CD14-positive monocyte (primary cell): ENCODE results near the gene CFL1. TPM values are rescaled to one million over a fixed set of nuclear protein-coding genes. Genes with fewer than 3 reads are reported as not detected.

ENCODE experiments used
- DNase-seq, 3 donors: peaks; one replicate each; pipeline ENCODE4 v3.0.0-alpha.2; 2011 to 2022
- H2AFZ ChIP-seq: 2 replicates; pipeline ENCODE4 v1.6.0; 2012; ENCODE audit warnings: mild to moderate bottlenecking, low read depth, low read length, inconsistent platforms; ENCODE audit not compliant: insufficient read depth, poor library complexity, severe bottlenecking
- H3K27ac ChIP-seq, 2 donors: 1 replicate in 1 of 2; 2 replicates in 1 of 2; pipeline ENCODE4 v1.5.1; 2012 to 2013; ENCODE audit warnings: low read length in 2 of 2, control low read depth in 1 of 2, inconsistent platforms in 1 of 2, low read depth in 1 of 2, mild to moderate bottlenecking in 1 of 2
- H3K27me3 ChIP-seq, 2 donors: one replicate each; pipeline versions ENCODE4 v1.6.0 to v1.6.1; 2011 to 2013; ENCODE audit warnings: low read length in 2 of 2; ENCODE audit not compliant: control insufficient read depth in 2 of 2, insufficient read depth in 2 of 2
- H3K36me3 ChIP-seq, 2 donors: replicated peaks in 1 of 2; 1 replicate in 1 of 2; 2 replicates in 1 of 2; pipeline versions ENCODE4 v1.5.1 to v1.6.1; 2012 to 2013; ENCODE audit warnings: low read length in 2 of 2, control low read depth in 1 of 2, inconsistent platforms in 1 of 2, mild to moderate bottlenecking in 1 of 2; ENCODE audit not compliant: insufficient read depth in 2 of 2, control insufficient read depth in 1 of 2
- H3K4me1 ChIP-seq, 2 donors: 1 replicate in 1 of 2; 2 replicates in 1 of 2; pipeline versions ENCODE4 v1.5.1 to v1.6.1; 2012 to 2013; ENCODE audit warnings: low read length in 2 of 2, control low read depth in 1 of 2, inconsistent platforms in 1 of 2, mild to moderate bottlenecking in 1 of 2, moderate library complexity in 1 of 2; ENCODE audit not compliant: insufficient read depth in 2 of 2, control insufficient read depth in 1 of 2
- H3K4me2 ChIP-seq: replicated peaks from 2 replicates; pipeline ENCODE3; 2012; ENCODE audit warnings: low read length, moderate library complexity, mild to moderate bottlenecking; ENCODE audit not compliant: poor library complexity, severe bottlenecking; ENCODE audit errors: extremely low read depth
- H3K4me3 ChIP-seq, 3 experiments: fragments of 200-600 bp in 1 of 3; sonication (generic) in 1 of 3; replicated peaks in 1 of 3; 1 replicate in 2 of 3; 2 replicates in 1 of 3; pipeline ENCODE4 v1.5.1; 2011 to 2013; ENCODE audit warnings: low read length in 3 of 3, mild to moderate bottlenecking in 3 of 3, control low read depth in 2 of 3, low read depth in 2 of 3, inconsistent platforms in 1 of 3, moderate library complexity in 1 of 3
- H3K79me2 ChIP-seq: 2 replicates; pipeline ENCODE4 v1.6.0; 2012; ENCODE audit warnings: mild to moderate bottlenecking, control low read depth, inconsistent platforms, low read length, moderate library complexity; ENCODE audit not compliant: insufficient read depth
- H3K9ac ChIP-seq: 2 replicates; pipeline ENCODE4 v1.6.0; 2017; ENCODE audit warnings: low read length, mild to moderate bottlenecking; ENCODE audit not compliant: insufficient read depth, poor library complexity, severe bottlenecking
- H3K9me3 ChIP-seq, 2 donors: replicated peaks in 1 of 2; 1 replicate in 1 of 2; 2 replicates in 1 of 2; pipeline versions ENCODE4 v1.5.1 to v1.6.1; 2012 to 2013; ENCODE audit warnings: low read length in 2 of 2, control low read depth in 1 of 2; ENCODE audit not compliant: control insufficient read depth in 1 of 2, insufficient read depth in 1 of 2
- H4K20me1 ChIP-seq: 2 replicates; pipeline ENCODE4 v1.6.0; 2012; ENCODE audit warnings: mild to moderate bottlenecking, low read length, control low read depth, moderate library complexity; ENCODE audit not compliant: insufficient read depth
- H3K27ac Mint-ChIP-seq, 7 donors: one replicate each; pipeline ENCODE4 v1.8.0; 2020; ENCODE audit warnings: mild to moderate bottlenecking in 7 of 7, mixed read lengths in 7 of 7, moderate library complexity in 6 of 7, inconsistent platforms in 2 of 7
- H3K27me3 Mint-ChIP-seq, 3 donors: one replicate each; pipeline ENCODE4 v1.8.0; 2021 to 2022; ENCODE audit warnings: low read depth in 3 of 3, mild to moderate bottlenecking in 3 of 3, mixed read lengths in 3 of 3, moderate library complexity in 3 of 3, inconsistent platforms in 1 of 3
- H3K36me3 Mint-ChIP-seq, 2 donors: one replicate each; pipeline ENCODE4 v1.8.0; 2020; ENCODE audit warnings: mixed read lengths in 2 of 2, inconsistent platforms in 1 of 2, mild to moderate bottlenecking in 1 of 2
- H3K4me1 Mint-ChIP-seq: one replicate; pipeline ENCODE4 v1.8.0; 2020; ENCODE audit warnings: mild to moderate bottlenecking, mixed read lengths
- H3K4me3 Mint-ChIP-seq, 2 donors: one replicate each; pipeline ENCODE4 v1.8.0; 2020; ENCODE audit warnings: mild to moderate bottlenecking in 2 of 2, mixed read lengths in 2 of 2, moderate library complexity in 1 of 2
- H3K9me3 Mint-ChIP-seq, 7 donors: one replicate each; pipeline ENCODE4 v1.8.0; 2020 to 2022; ENCODE audit warnings: mixed read lengths in 7 of 7, mild to moderate bottlenecking in 6 of 7, moderate library complexity in 6 of 7, inconsistent platforms in 2 of 7
- CTCF ChIP-seq: fragments of 200-600 bp; IDR thresholded peaks from one replicate; pipeline ENCODE4 v1.8.0; 2022; ENCODE audit warnings: antibody characterized with exemption, mild to moderate bottlenecking
- WGBS: methylation state at CpG from one replicate; pipeline ENCODE4 v1.1.5; 2013; ENCODE audit warnings: missing lambda C conversion rate; ENCODE audit not compliant: insufficient coverage; 5-methylcytosine and 5-hydroxymethylcytosine counted together
- intact Hi-C, 2 donors: fragments of 100-400 bp; cut with micrococcal nuclease; formaldehyde crosslinking; loops; one replicate each; pipeline versions ENCODE4 v1.15.0 to v1.15.1; 2023
- polyA plus RNA-seq, 3 donors: library from polyadenylated mRNA; depleted of rRNA in 1 of 3; unstranded in 2 of 3; stranded (reverse) in 1 of 3; fragments of 300-500 nt in 2 of 3; fragments of >200 nt in 1 of 3; fragmentation: Illumina TruSeq in 2 of 3; gene quantifications; 1 replicate in 2 of 3; 2 replicates in 1 of 3; pipeline ENCODE4 v1.2.3, GENCODE V29; 2012 to 2021

The CFL1 gene
- polyA plus RNA-seq, 3 donors: 1,281 to 2,233 (median 1,889) TPM

GRCh38 chr11:65888163-65888814, 30.3 kb upstream of the CFL1 start, which contains the start of gene FIBP:
Gene FIBP (minus strand): TSS chr11:65888471. CDS start chr11:65888418, 53 bp downstream.
- peak within 1 kb of the TSS; percentile 84 for H2AFZ ChIP-seq
- no peaks in the 10 kb centered on the region for H3K9me3 ChIP-seq
- WGBS: 0% methylated on average over 49 of the region's 57 CpGs
- H3K79me2 ChIP-seq: peaks cover 50% of the 10 kb centered on the region
- H3K27ac ChIP-seq: peak within 1 kb of the TSS; percentile 88 to 95
- peak; percentile 95 for TF ChIP-seq CTCF
- no peaks in the 10 kb centered on the region for H3K27me3 ChIP-seq
- peak within 1 kb of the TSS; percentile 95 to 99 for H3K4me3 Mint-ChIP-seq
- peak within 1 kb of the TSS; percentile 65 for H3K9ac ChIP-seq
- H3K4me1 ChIP-seq: peaks cover 57 to 81% of the 10 kb centered on the region in 2 donors
- peak within 1 kb of the TSS; percentile 93 for H3K4me2 ChIP-seq
- H4K20me1 ChIP-seq: peaks cover 23% of the 10 kb centered on the region
- peak; percentile 95 to 97 (median 97) for DNase-seq
- peaks cover 38 to 46% of the 10 kb centered on the region in 2 donors for H3K36me3 Mint-ChIP-seq
- peaks cover 0 to 7% (median 0%) of the 10 kb centered on the region in 3 donors for H3K27me3 Mint-ChIP-seq
- peak within 1 kb of the TSS; percentile 63 to 82 (median 69) for H3K4me3 ChIP-seq
- H3K4me1 Mint-ChIP-seq: peaks cover 63% of the 10 kb centered on the region
- H3K27ac Mint-ChIP-seq: peak within 1 kb of the TSS; percentile 98 to 100 (median 99)
- peaks cover 0 to 2% (median 0%) of the 10 kb centered on the region in 7 donors for H3K9me3 Mint-ChIP-seq
- intact Hi-C loops: loop anchor here (1.0 to 5.0 kb wide), 4 partner anchors 34 to 177 kb away; partner anchors contain the start of gene SART1 (in 1 of the 2)
- H3K36me3 ChIP-seq: peaks cover 23 to 34% of the 10 kb centered on the region in 2 donors

DNA sequence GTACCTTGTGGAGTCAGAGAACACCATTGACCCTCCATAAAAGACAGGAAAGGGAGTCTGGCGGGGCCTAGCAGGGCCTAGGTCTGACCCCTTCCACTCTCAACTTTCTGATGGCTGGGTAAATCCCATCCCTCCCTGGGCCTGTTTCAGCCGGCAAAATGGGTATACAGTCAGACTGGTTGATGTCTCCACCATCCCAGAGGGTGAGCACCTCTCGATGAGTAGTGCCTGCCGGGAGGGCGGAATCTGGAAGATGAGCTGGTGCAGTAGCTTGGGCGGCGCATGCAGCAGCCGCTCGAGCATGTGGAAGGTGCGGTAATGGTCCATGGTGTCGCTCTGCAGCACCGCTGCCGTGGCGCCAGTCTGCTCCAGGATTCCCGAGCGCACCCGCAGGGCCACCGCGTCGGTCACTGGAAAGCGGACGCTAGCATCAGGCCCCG, 29.8 kb upstream of the CFL1 start:
- Histone ChIP-seq H3K36me3 (peaks cover 28 to 39% of the 10 kb centered on the region in 2 donors), H3K4me2 (peak overlapping the region; percentile 93), H3K27ac (peak overlapping the region; percentile 88 to 95), H2AFZ (peak overlapping the region; percentile 84), H3K9ac (peak overlapping the region; percentile 65), H3K27me3 (no peaks in the 10 kb centered on the region), H3K4me1 (peaks cover 51 to 75% of the 10 kb centered on the region in 2 donors), H3K4me3 (peak overlapping the region; percentile 63 to 82 (median 69)), H3K9me3 (no peaks in the 10 kb centered on the region), H3K79me2 (peaks cover 45% of the 10 kb centered on the region), H4K20me1 (peaks cover 18% of the 10 kb centered on the region)
- H3K36me3 Mint-ChIP-seq: peaks cover 44 to 51% of the 10 kb centered on the region in 2 donors
- peak overlapping the region; percentile 98 to 100 (median 99) for H3K27ac Mint-ChIP-seq
- peak in 1 of 3 donors; percentile 51 for DNase-seq
- H3K4me1 Mint-ChIP-seq: peaks cover 57% of the 10 kb centered on the region
- intact Hi-C loops: loop anchor here (1.0 to 5.0 kb wide), 4 partner anchors 35 to 176 kb away; partner anchors contain the start of gene SART1 (in 1 of the 2)
- peak overlapping the region; percentile 95 to 99 for H3K4me3 Mint-ChIP-seq
- 5% methylated on average over 21 of the region's 23 CpGs for WGBS
- peaks cover 0 to 2% (median 0%) of the 10 kb centered on the region in 7 donors for H3K9me3 Mint-ChIP-seq
- H3K27me3 Mint-ChIP-seq: peaks cover 0 to 7% (median 0%) of the 10 kb centered on the region in 3 donors
- TF ChIP-seq CTCF: no peak
